Stimulated activated CD4-positive, alpha-beta T cell treated with anti-CD3 and anti-CD28 coated beads, Interleukin-4, amount 100 ng/mL, for 4 hours (primary cell): Measurements from ENCODE around the gene ANKRD31.
"Not testable (repeated sequence)": the region's sequence is repeated elsewhere in the genome, so short reads cannot be mapped to it uniquely, and the experiment has no call there.

Source experiments
- DNase-seq, 2 experiments: peaks; one replicate each; pipeline ENCODE4 v3.0.0-alpha.2; 2020

ANKRD31 gene

GRCh38 chr5:75142566-75143136 lies 94.0 kb downstream of the ANKRD31 start:
- no peak for DNase-seq

- DNase-seq = no peak
These were observed 96.4 kb downstream of the ANKRD31 start for GRCh38 chr5:75140277-75140676.

DNA sequence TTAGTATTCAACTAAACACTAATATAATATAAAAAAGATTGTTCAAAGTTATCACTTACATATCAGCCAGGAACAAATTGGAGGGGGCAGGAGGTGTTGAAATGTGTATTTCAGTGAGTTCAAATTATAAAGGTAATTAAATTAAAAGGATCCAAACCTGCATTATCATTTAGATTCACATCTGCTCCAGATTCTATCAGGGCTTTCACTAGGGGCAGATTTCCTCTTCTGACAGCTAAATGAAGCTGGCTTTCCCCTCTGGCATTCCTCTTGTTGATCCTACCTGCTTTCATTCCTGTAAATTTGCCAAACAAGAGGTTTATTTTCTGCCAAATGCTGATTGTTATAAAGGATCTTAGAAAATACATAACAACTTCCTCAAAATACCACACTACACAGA lies 98.0 kb downstream of the ANKRD31 start:
- DNase-seq = no peak

- DNase-seq = no peak
These were observed 105.8 kb downstream of the ANKRD31 start for GRCh38 chr5:75130818-75131349.

- DNase-seq = no peak
These were observed 119.8 kb downstream of the ANKRD31 start for GRCh38 chr5:75116856-75117255.

GRCh38 chr5:75114311-75114710 lies 122.4 kb downstream of the ANKRD31 start:
- DNase-seq = not testable (repeated sequence)

DNA sequence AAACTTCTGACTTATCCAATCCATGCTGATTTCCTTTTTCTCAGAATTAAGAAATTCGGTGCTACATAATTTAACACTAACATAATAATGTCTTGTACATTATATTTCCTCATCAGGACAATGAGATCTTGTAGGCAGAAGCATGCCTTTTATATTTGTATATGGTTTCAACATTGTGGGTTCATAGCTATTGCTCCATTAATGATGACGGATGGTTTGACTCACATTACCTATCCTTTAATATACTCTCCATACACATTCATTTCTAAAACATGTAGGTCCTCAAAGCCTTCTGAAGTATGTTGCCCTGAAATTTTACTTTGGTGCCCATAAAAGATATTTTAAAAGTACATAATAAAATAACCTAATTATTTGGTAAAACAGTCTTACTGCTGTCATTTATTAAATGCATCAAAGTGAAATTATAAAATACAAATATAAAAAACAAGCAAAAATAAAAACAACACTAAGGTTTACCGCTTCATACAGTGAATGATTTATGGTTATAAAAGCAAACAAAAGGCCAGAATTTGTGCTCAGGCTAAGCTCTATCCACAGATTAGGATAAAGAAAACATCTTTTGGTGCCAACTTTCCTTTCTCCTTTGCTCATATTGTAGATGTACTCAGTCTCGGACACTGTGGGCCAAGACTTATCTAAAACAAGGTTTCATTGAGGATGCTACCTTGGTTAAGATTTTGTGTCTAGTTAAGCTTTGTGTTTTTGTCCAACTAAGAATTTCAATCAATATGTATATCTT lies 123.1 kb downstream of the ANKRD31 start:
- no peak for DNase-seq

- DNase-seq = no peak
These were observed 127.6 kb downstream of the ANKRD31 start for GRCh38 chr5:75108931-75109596.

- no peak for DNase-seq
These were observed 128.2 kb downstream of the ANKRD31 start for GRCh38 chr5:75108515-75108914.

- not testable (repeated sequence) for DNase-seq
These were observed 140.7 kb downstream of the ANKRD31 start for GRCh38 chr5:75095956-75096355.

- no peak for DNase-seq
These were observed 145.1 kb downstream of the ANKRD31 start for GRCh38 chr5:75091597-75091996.

- no peak for DNase-seq
These were observed 147.0 kb downstream of the ANKRD31 start for GRCh38 chr5:75089662-75090061.

GRCh38 chr5:75089137-75089536 lies 147.5 kb downstream of the ANKRD31 start:
- DNase-seq = no peak

DNA sequence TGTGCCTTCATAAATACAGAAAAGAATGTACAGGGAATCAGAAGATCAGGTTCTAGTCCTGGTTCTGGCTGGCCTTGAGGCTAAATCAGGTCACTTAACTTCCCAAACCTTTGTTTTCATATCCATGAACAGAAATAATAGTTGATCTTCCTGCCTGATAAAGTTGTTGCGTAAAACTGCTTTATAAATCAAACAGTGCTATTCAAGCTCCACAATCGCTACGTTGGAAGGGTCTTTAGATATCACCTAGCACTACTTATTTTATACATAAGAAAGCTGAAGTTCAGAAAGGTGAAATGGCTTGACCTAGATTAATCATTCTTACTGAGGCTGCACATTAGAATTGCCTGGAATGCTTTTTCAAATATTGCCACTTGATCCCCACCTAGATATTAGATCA lies 148.0 kb downstream of the ANKRD31 start:
- no peak for DNase-seq

DNA sequence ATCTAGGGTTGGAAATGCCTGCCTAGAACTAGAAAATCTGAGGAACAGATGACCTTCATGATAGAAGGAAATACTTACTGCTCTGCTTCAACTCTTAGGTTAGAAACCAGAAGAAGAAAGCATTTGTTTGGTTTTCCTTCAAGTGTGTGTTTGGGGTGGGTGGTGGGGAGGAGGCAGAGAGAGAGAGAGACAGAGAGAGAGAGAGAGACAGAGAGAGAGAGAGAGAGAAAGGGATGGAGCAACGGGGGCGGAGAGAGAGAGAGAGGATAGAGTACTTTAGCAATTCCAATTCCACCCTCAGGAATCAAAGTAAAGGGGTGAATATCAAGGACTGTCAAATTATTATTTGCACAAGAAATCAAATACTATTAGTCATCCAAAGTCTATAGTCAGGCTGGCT lies 155.2 kb downstream of the ANKRD31 start:
- no peak for DNase-seq

DNA sequence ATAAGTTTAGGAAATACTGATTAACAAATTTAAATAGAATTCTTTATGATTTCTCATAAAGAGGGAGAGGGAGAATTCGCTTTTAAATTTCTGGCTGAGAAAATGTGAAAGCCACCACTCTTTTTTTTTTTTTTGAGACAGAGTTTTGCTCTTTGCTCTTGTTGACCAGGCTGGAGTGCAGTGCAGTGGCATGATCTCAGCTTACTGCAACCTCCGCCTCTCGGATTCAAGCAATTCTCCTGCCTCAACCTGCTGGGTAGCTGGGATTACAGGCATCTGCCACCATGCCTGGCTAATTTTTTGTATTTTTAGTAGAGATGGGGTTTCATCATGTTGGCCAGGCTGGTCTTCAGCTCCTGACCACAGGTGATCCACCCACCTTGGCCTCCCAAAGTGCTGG lies 157.3 kb downstream of the ANKRD31 start:
- DNase-seq = not testable (repeated sequence)

GRCh38 chr5:75078027-75078426 lies 158.7 kb downstream of the ANKRD31 start:
- no peak for DNase-seq

DNA sequence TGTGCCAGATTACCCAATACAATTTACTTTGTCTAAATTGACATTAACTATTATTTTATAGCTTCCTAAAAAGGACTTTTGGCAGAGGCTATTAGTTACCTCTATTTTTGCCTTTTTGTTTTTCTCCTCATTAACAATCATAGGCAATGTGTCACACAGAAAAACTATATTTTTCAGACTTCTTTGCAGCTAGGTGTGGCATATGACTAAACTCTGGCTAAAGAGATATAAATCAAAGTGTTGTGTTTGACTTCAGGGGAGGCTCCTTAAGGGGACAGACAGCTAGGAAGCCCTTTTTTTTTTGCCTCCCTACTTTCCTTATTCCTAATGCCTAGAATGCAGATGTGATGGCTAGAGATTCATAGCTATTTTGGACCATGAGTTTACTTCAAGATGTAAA lies 164.6 kb downstream of the ANKRD31 start:
- DNase-seq = no peak

DNA sequence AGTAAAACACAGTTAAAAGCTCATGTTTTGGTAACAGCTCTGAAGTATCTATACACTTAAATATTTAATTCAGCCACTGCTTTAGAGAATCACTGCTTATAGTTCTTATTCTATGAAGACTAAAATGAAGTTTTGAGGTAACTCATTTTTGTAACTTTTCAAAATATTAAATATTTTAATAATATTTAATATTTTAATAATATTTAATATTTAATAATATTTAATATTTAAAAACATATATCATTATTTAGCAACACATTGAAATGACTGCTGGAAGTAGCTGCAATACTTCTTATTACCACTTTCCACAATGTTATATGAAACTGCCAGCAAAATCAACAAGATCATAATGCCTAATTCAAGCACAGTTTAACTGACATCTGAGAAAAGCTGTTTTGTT lies 165.6 kb downstream of the ANKRD31 start:
- no peak for DNase-seq

- no peak for DNase-seq
These were observed 169.2 kb downstream of the ANKRD31 start for GRCh38 chr5:75067434-75067833.

DNA sequence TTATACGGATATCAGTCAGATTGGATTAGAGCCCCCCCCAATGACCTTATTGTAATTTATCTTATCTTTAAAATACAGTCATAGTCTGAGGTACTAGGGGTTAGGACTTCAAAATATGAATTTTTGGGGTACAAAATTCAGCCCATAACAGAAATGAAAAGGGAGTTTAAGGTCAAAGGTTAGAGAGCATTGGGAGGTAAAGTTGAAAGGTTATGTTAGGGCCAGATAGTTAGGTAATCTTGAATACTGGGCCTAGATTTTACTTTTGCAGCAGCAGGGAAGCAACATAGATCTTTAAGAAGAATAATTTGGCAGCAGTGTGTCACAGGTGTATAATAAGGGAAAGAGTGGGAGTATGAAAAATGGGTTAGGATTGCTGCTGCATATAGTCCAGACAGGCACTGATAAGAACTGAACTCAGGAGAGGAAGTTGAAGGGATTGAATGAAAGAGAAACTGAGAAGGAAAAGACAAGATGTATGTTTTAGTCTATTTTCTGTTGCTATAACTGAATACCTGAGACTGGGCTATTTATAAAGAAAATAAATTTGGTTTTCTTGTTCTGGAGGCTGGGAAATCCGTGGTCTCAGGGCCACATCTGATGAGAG lies 173.7 kb downstream of the ANKRD31 start:
- DNase-seq = no peak

DNA sequence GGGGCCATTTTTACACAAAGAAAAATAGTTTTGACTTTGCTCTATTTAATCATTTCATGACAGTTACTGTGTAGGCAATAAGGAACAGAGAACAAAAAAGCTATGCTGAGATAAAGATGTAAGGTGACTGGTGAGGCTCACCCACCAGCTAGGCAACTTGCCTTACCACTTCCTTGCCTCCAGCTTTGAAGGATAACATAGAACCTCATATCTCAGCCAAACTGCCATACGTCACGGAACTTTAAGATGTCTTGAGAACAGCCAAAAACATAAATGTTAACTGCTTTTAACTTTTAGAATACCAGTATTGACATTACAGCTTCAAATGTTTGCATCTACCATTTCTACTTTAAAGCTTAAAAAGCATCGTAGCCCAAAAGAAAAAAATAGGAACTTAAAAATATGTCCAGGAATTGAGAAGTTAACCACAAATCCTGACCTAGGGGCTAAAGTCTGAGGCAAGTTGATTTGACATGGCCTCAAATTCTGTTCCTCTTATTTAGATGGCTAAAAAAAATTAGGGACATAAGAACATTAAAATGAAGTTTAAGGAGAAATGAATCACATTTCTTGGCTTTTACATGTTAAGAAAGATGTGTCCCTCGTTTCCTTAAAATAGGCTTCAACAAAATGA lies 176.6 kb downstream of the ANKRD31 start:
- DNase-seq = peak in 1 of 2 experiments; percentile 56

- no peak for DNase-seq
These were observed 177.6 kb downstream of the ANKRD31 start for GRCh38 chr5:75058986-75059535.
